Left ventricle myocardium inferior (tissue), 1 donor: Measurements from ENCODE around the gene BTBD1. TPM values are rescaled to one million over a fixed set of nuclear protein-coding genes. Genes with fewer than 3 reads are reported as not detected.
A peak's percentile ranks its signal among the peaks of the same experiment; 100 is the strongest.

Experiments used
- DNase-seq: peaks from one replicate; pipeline ENCODE4 v3.0.0-alpha.2; 2020
- H3K27ac ChIP-seq: fragments of 200-600 bp; replicated peaks from 2 replicates; pipeline ENCODE4 v1.8.0; 2021
- H3K27me3 ChIP-seq: fragments of 200-600 bp; 2 replicates; pipeline ENCODE4 v1.8.0; 2021; ENCODE audit warnings: low read depth
- H3K36me3 ChIP-seq: fragments of 200-600 bp; 2 replicates; pipeline ENCODE4 v1.8.0; 2021
- H3K4me1 ChIP-seq: fragments of 200-600 bp; 2 replicates; pipeline ENCODE4 v1.8.0; 2021
- H3K4me3 ChIP-seq: fragments of 200-600 bp; 2 replicates; pipeline ENCODE4 v1.8.0; 2021; ENCODE audit warnings: mild to moderate bottlenecking, moderate library complexity
- H3K9me3 ChIP-seq: fragments of 200-600 bp; replicated peaks from 2 replicates; pipeline ENCODE4 v1.8.0; 2021
- intact Hi-C: fragments of 100-400 bp; cut with micrococcal nuclease; formaldehyde crosslinking; loops from one replicate; pipeline ENCODE4 v1.11.0; 2022
- total RNA-seq: library from RNA; stranded (reverse); fragmentation: NEBNext Ultra II Directional; extraction: Animal tissue kit (Norgen Biotek cat#: 25700); gene quantifications from one replicate; pipeline ENCODE4 v1.2.1, GENCODE V29; 2021
- TF ChIP-seq, protein P1 (sequence below): fragments of 200-600 bp; IDR thresholded peaks from 2 replicates; pipeline ENCODE4 v1.8.0; 2021; ENCODE audit warnings: antibody characterized with exemption, mild to moderate bottlenecking, borderline replicate concordance
- donor health status: DM: no; HTN: yes; CAD: no; lungs with severe emphysema.

The BTBD1 gene
- total RNA-seq, 1 donor from 2014 or later: 169 TPM

DNA sequence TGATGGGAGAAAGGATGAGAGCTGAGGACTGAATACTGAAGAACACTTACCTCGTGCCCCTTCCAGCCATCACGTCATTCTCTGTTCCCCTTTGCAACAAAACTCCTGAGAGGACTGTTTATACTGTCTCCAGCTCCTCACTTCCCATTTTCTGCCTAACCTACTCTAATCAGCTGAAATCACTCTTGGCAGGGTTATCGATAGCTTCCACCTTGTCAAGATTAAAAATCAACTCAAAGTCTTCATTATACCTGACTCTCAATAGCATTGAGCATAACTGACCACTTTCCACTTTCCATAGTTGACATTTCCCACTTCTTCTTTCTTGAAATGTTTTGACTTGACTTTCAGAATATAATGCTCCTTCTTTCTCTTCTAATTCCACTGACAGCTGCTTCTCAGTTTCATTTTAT lies 4.3 kb downstream of the BTBD1 start:
- intact Hi-C loops: no loop called here
- H3K4me3 ChIP-seq: no peak overlapping the region
- no peak overlapping the region for H3K27ac ChIP-seq

DNA sequence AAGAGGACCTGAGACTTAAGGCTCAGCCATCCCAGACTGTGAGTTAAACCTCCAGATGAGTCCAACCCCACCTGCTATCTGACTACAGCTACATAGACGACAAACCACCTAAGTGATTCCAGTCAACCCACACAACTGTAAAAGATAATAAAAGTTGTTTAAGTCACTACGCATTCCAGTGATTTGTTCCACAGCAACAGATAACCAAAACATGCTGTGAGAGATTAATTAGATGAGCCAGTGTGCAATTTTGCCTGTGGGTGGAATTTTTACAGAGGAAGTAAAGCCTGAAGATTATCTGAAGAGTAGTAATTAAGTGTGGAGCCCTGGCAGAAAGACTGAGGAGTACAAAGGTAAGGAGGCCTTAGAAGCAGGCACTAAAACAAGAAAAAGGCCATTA lies 5.4 kb downstream of the BTBD1 start:
- no peak for DNase-seq
- peaks cover 100% of the 10 kb centered on the region for H3K4me1 ChIP-seq
- H3K4me3 ChIP-seq: no peak overlapping the region
- H3K9me3 ChIP-seq: no peaks in the 10 kb centered on the region
- intact Hi-C loops: no loop called here
- H3K27me3 ChIP-seq: no peaks in the 10 kb centered on the region
- H3K27ac ChIP-seq: no peak overlapping the region
- TF ChIP-seq, protein P1, sequence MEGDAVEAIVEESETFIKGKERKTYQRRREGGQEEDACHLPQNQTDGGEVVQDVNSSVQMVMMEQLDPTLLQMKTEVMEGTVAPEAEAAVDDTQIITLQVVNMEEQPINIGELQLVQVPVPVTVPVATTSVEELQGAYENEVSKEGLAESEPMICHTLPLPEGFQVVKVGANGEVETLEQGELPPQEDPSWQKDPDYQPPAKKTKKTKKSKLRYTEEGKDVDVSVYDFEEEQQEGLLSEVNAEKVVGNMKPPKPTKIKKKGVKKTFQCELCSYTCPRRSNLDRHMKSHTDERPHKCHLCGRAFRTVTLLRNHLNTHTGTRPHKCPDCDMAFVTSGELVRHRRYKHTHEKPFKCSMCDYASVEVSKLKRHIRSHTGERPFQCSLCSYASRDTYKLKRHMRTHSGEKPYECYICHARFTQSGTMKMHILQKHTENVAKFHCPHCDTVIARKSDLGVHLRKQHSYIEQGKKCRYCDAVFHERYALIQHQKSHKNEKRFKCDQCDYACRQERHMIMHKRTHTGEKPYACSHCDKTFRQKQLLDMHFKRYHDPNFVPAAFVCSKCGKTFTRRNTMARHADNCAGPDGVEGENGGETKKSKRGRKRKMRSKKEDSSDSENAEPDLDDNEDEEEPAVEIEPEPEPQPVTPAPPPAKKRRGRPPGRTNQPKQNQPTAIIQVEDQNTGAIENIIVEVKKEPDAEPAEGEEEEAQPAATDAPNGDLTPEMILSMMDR: no peak
- no peaks in the 10 kb centered on the region for H3K36me3 ChIP-seq

More for the DNA sequence above, 4.3 kb downstream of the BTBD1 start:
- H3K9me3 ChIP-seq: no peaks in the 10 kb centered on the region
- no peak for DNase-seq
- H3K27me3 ChIP-seq: no peaks in the 10 kb centered on the region
- H3K4me1 ChIP-seq: peaks cover 98% of the 10 kb centered on the region
- TF ChIP-seq, protein P1: no peak
- H3K36me3 ChIP-seq: no peaks in the 10 kb centered on the region

GRCh38 chr15:83057696-83058376 lies 9.2 kb downstream of the BTBD1 start:
- intact Hi-C loops: no loop called here
- peaks cover 67% of the 10 kb centered on the region for H3K4me1 ChIP-seq
- H3K36me3 ChIP-seq: peaks cover 28% of the 10 kb centered on the region
- H3K27ac ChIP-seq: peak overlapping the region; percentile 45
- H3K4me3 ChIP-seq: no peak overlapping the region
- H3K9me3 ChIP-seq: no peaks in the 10 kb centered on the region
- DNase-seq: no peak
- TF ChIP-seq, protein P1: no peak
- H3K27me3 ChIP-seq: no peaks in the 10 kb centered on the region

DNA sequence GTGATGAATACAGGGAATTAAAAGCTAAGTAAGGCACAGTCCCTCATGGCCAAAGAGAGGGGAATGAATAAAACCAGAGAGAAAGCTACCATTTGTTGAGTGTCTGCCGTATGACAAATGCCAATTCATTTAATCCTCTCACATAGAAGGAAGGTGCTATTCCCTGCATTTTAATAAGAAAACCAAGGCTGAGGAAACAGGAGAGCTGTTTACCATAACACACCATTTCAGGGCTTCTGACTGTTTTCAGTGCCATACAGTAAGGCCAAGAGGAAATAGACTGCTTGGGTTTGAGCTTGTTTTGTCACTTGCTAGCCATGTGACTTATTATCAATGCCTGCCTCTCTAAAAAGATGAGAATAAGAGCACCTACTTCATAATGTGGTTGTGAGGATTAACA lies 10.1 kb downstream of the BTBD1 start:
- Histone ChIP-seq H3K27ac (peak overlapping the region; percentile 45), H3K27me3 (no peaks in the 10 kb centered on the region), H3K4me1 (peaks cover 58% of the 10 kb centered on the region), H3K36me3 (peaks cover 35% of the 10 kb centered on the region), H3K4me3 (no peak overlapping the region), H3K9me3 (no peaks in the 10 kb centered on the region)
- intact Hi-C loops: no loop called here
- no peak for DNase-seq
- TF ChIP-seq, protein P1: no peak

- no peak overlapping the region for H3K27ac ChIP-seq
- H3K4me3 ChIP-seq: no peak overlapping the region
- no peaks in the 10 kb centered on the region for H3K27me3 ChIP-seq
- peaks cover 57% of the 10 kb centered on the region for H3K36me3 ChIP-seq
- H3K4me1 ChIP-seq: peaks cover 20% of the 10 kb centered on the region
- TF ChIP-seq, protein P1: no peak
- no peak for DNase-seq
- H3K9me3 ChIP-seq: no peaks in the 10 kb centered on the region
- intact Hi-C loops: no loop called here
Measured at GRCh38 chr15:83053151-83053550, 13.9 kb downstream of the BTBD1 start.
